Trophoblast cell (in vitro differentiated cells and primary cell): ENCODE data around the gene TENM3.
A peak's percentile ranks its signal among the peaks of the same experiment; 100 is the strongest.

Experiments used
- DNase-seq, 2 donors: peaks; one replicate each; pipeline ENCODE4 v3.0.0-alpha.2; 2016
- H2AFZ ChIP-seq: 2 replicates; pipeline ENCODE4 v1.6.1; 2013; ENCODE audit warnings: low read length, moderate library complexity, mild to moderate bottlenecking; ENCODE audit not compliant: insufficient read depth, poor library complexity
- H2AK5ac ChIP-seq: 2 replicates; pipeline ENCODE4 v1.6.1; 2013; ENCODE audit warnings: mild to moderate bottlenecking, low read length
- H2BK120ac ChIP-seq: 2 replicates; pipeline ENCODE4 v1.6.1; 2013; ENCODE audit warnings: low read length, mild to moderate bottlenecking, moderate library complexity; ENCODE audit not compliant: insufficient read depth, poor library complexity
- H2BK12ac ChIP-seq: 2 replicates; pipeline ENCODE4 v1.6.1; 2013; ENCODE audit warnings: mild to moderate bottlenecking, low read length, moderate library complexity
- H2BK5ac ChIP-seq: 2 replicates; pipeline ENCODE4 v1.6.1; 2013; ENCODE audit warnings: low read length, low read depth, moderate library complexity, mild to moderate bottlenecking; ENCODE audit not compliant: poor library complexity
- H3K14ac ChIP-seq: 2 replicates; pipeline ENCODE4 v1.6.1; 2013; ENCODE audit warnings: mild to moderate bottlenecking, low read length
- H3K18ac ChIP-seq: 2 replicates; pipeline ENCODE4 v1.6.1; 2013; ENCODE audit warnings: mild to moderate bottlenecking, low read length
- H3K23ac ChIP-seq: 2 replicates; pipeline ENCODE4 v1.6.1; 2013; ENCODE audit warnings: low read length
- H3K27ac ChIP-seq: 2 replicates; pipeline ENCODE4 v1.5.1; 2013; ENCODE audit warnings: low read depth, mild to moderate bottlenecking, inconsistent platforms, low read length, moderate library complexity
- H3K27me3 ChIP-seq: 2 replicates; pipeline ENCODE4 v1.6.1; 2013; ENCODE audit warnings: inconsistent platforms, mild to moderate bottlenecking, low read length, moderate library complexity; ENCODE audit not compliant: insufficient read depth
- H3K36me3 ChIP-seq, 2 experiments: 1 replicate in 1 of 2; 2 replicates in 1 of 2; pipeline ENCODE4 v1.6.1; 2013; ENCODE audit warnings: low read length in 2 of 2, mild to moderate bottlenecking in 2 of 2, moderate library complexity in 1 of 2; ENCODE audit not compliant: insufficient read depth in 2 of 2, control insufficient read depth in 1 of 2
- H3K4ac ChIP-seq: 2 replicates; pipeline ENCODE4 v1.6.1; 2013; ENCODE audit warnings: low read depth, mild to moderate bottlenecking, low read length, moderate library complexity
- H3K4me1 ChIP-seq, 2 experiments: 1 replicate in 1 of 2; 2 replicates in 1 of 2; pipeline ENCODE4 v1.6.1; 2013; ENCODE audit warnings: low read length in 2 of 2, mild to moderate bottlenecking in 2 of 2, moderate library complexity in 1 of 2; ENCODE audit not compliant: insufficient read depth in 2 of 2, control insufficient read depth in 1 of 2
- H3K4me2 ChIP-seq: 2 replicates; pipeline ENCODE4 v1.6.1; 2013; ENCODE audit warnings: inconsistent platforms, mild to moderate bottlenecking, low read length, moderate library complexity
- H3K4me3 ChIP-seq: 2 replicates; pipeline ENCODE4 v1.5.1; 2013; ENCODE audit warnings: mild to moderate bottlenecking, low read depth, low read length, inconsistent platforms
- H3K79me1 ChIP-seq: one replicate; pipeline ENCODE4 v1.6.1; 2013; ENCODE audit warnings: low read length
- H3K79me2 ChIP-seq: 2 replicates; pipeline ENCODE4 v1.6.1; 2013; ENCODE audit warnings: low read length, mild to moderate bottlenecking; ENCODE audit not compliant: control insufficient read depth, insufficient read depth, poor library complexity
- H3K9ac ChIP-seq: 2 replicates; pipeline ENCODE4 v1.6.1; 2013; ENCODE audit warnings: mild to moderate bottlenecking, low read length
- H3K9me3 ChIP-seq: 2 replicates; pipeline ENCODE4 v1.6.1; 2013; ENCODE audit warnings: low read depth, mild to moderate bottlenecking, control low read depth, inconsistent platforms, low read length; ENCODE audit not compliant: insufficient read depth
- H4K12ac ChIP-seq: 2 replicates; pipeline ENCODE4 v1.6.1; 2013; ENCODE audit warnings: low read depth, mild to moderate bottlenecking, low read length, moderate library complexity
- H4K8ac ChIP-seq: 2 replicates; pipeline ENCODE4 v1.6.1; 2013; ENCODE audit warnings: low read depth, mild to moderate bottlenecking, low read length, moderate library complexity
- H4K91ac ChIP-seq: one replicate; pipeline ENCODE4 v1.6.1; 2013; ENCODE audit warnings: low read depth, mild to moderate bottlenecking, low read length, moderate library complexity
- WGBS: extraction: QIAGEN DNeasy Blood & Tissue Kit; methylation state at CpG from one replicate; pipeline ENCODE4 v1.1.7; 2013; ENCODE audit warnings: missing lambda C conversion rate; ENCODE audit not compliant: insufficient read length, insufficient coverage; ENCODE audit errors: extremely low coverage; 5-methylcytosine and 5-hydroxymethylcytosine counted together

TENM3 gene

DNA sequence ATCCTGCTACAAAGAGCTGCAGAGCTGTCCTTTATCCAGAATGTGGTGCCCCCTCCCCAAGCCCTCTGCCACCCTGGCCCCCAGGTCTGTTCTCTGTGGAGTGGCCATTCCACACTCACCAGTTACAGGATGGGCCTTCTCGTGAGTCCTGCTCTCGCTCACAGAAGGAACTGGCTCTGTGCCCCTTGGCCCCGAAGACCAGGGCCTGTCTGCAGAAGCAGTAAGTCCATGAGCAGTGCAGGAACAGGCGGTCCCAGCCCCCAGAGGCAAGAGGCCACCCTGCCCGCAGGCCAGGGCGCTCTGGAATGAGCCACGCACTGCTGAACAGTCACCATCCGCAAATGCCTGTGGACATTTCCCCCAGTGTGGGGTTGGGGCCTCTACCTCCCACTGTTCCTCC lies 581.8 kb downstream of the TENM3 start:
- no peak overlapping the region for H3K14ac ChIP-seq
- no peak overlapping the region for H3K9ac ChIP-seq
- no peaks in the 10 kb centered on the region for H3K4me1 ChIP-seq
- H2BK12ac ChIP-seq = no peak overlapping the region
- peak; percentile 28 to 33 for DNase-seq
- no peak overlapping the region for H2AFZ ChIP-seq
- no peak overlapping the region for H4K91ac ChIP-seq
- no peak overlapping the region for H3K4me3 ChIP-seq
- H3K9me3 ChIP-seq = no peaks in the 10 kb centered on the region
- no peaks in the 10 kb centered on the region for H3K79me2 ChIP-seq
- no peak overlapping the region for H3K27ac ChIP-seq
- H4K12ac ChIP-seq = no peak overlapping the region
- no peak overlapping the region for H3K18ac ChIP-seq
- H3K4ac ChIP-seq = no peak overlapping the region
- H3K23ac ChIP-seq = no peak overlapping the region
- H2BK120ac ChIP-seq = no peak overlapping the region
- no peaks in the 10 kb centered on the region for H3K79me1 ChIP-seq
- no peak overlapping the region for H4K8ac ChIP-seq
- WGBS = no CpG with 5 or more reads among the region's 8 CpGs
- H3K4me2 ChIP-seq = no peak overlapping the region
- no peak overlapping the region for H2BK5ac ChIP-seq
- H2AK5ac ChIP-seq = no peak overlapping the region
- no peaks in the 10 kb centered on the region for H3K36me3 ChIP-seq
- H3K27me3 ChIP-seq = no peaks in the 10 kb centered on the region

DNA sequence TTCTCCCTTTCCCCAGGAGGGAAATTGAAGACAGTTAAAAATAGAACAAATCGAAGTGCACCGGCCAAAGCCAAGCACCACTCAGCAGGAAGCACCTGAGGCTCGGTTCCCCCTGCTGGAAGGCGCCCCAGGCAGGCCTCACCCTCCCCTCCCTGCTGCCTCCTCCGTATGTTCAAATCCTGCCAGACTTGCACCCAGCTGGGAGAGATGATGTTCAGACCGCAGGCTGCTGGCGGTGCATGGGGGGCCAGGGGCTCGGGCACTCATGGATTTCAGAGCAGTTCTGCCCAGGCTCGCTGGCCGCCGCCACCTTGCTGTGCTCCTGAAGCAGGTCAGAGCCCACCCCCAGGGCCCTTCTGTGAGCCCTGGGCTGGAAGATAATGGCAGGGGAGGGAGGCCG lies 582.6 kb downstream of the TENM3 start:
- no peaks in the 10 kb centered on the region for H3K9me3 ChIP-seq
- no peak overlapping the region for H3K4ac ChIP-seq
- H3K4me1 ChIP-seq = no peaks in the 10 kb centered on the region
- no peak overlapping the region for H3K18ac ChIP-seq
- H3K79me2 ChIP-seq = no peaks in the 10 kb centered on the region
- no peak overlapping the region for H3K4me3 ChIP-seq
- H3K4me2 ChIP-seq = no peak overlapping the region
- H4K8ac ChIP-seq = no peak overlapping the region
- no peak overlapping the region for H3K23ac ChIP-seq
- no peaks in the 10 kb centered on the region for H3K79me1 ChIP-seq
- no peak overlapping the region for H2AFZ ChIP-seq
- H3K27ac ChIP-seq = no peak overlapping the region
- H3K36me3 ChIP-seq = no peaks in the 10 kb centered on the region
- H2AK5ac ChIP-seq = no peak overlapping the region
- no peak overlapping the region for H3K9ac ChIP-seq
- H2BK12ac ChIP-seq = no peak overlapping the region
- H2BK5ac ChIP-seq = no peak overlapping the region
- H3K14ac ChIP-seq = no peak overlapping the region
- DNase-seq = no peak
- no peaks in the 10 kb centered on the region for H3K27me3 ChIP-seq
- H4K91ac ChIP-seq = no peak overlapping the region
- no peak overlapping the region for H2BK120ac ChIP-seq
- H4K12ac ChIP-seq = no peak overlapping the region
- no CpG with 5 or more reads among the region's 12 CpGs for WGBS

DNA sequence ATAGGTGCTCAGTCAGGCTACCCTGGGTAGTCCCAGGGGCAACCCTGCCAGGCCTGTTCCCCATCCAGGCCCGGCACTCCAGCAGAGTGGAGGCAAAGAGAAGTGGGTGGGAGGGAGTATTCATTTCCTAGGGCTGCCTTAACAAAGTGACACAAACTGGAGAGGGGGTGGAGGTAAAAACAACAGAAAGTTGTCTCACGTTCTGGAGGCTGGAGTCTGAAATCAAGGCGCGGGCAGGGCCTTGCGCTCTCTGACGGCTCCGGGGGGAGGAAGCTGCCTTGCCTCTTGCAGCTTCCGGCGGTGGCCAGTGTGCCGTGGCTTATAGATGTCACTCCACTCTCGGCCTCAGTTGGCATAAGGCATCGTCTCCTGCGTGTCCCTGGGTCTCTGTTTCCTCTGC lies 583.2 kb downstream of the TENM3 start:
- Histone ChIP-seq H3K4ac (no peak overlapping the region), H3K18ac (no peak overlapping the region), H3K14ac (no peak overlapping the region), H3K4me2 (no peak overlapping the region), H2BK12ac (no peak overlapping the region), H3K4me1 (no peaks in the 10 kb centered on the region), H3K27me3 (no peaks in the 10 kb centered on the region), H3K9me3 (no peaks in the 10 kb centered on the region), H2BK120ac (no peak overlapping the region), H3K36me3 (no peaks in the 10 kb centered on the region), H2BK5ac (no peak overlapping the region), H2AK5ac (no peak overlapping the region), H3K9ac (no peak overlapping the region), H4K8ac (no peak overlapping the region), H3K79me2 (no peaks in the 10 kb centered on the region), H3K27ac (no peak overlapping the region), H4K12ac (no peak overlapping the region), H4K91ac (no peak overlapping the region), H2AFZ (no peak overlapping the region), H3K23ac (no peak overlapping the region), H3K4me3 (no peak overlapping the region), H3K79me1 (no peaks in the 10 kb centered on the region)
- WGBS = no CpG with 5 or more reads among the region's 13 CpGs
- DNase-seq = no peak

DNA sequence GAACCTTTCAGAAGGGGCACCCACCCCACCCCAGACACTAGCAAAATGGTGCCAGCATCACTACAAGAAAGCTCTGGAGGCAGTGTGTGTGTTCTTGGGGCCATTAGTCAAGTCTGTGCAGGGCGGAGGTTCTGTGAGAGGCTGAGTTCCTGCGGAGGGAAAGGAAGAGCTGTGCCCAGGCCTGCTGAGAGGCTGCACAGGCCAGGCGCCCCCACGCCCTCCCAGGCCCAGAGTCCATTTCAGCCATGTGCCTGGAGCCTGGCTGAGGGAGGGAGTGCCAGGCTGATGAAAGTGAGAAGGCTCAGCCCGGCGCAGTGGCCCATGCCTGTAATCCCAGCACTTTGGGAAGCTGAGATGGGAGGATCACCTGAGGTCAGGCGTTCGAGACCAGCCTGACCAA lies 584.0 kb downstream of the TENM3 start:
- H3K18ac ChIP-seq = no peak overlapping the region
- H4K12ac ChIP-seq = no peak overlapping the region
- no peak overlapping the region for H3K4me3 ChIP-seq
- H2BK12ac ChIP-seq = no peak overlapping the region
- no peak overlapping the region for H3K14ac ChIP-seq
- no peak overlapping the region for H3K27ac ChIP-seq
- no peaks in the 10 kb centered on the region for H3K9me3 ChIP-seq
- no peak for DNase-seq
- no peaks in the 10 kb centered on the region for H3K27me3 ChIP-seq
- H2BK5ac ChIP-seq = no peak overlapping the region
- H3K36me3 ChIP-seq = no peaks in the 10 kb centered on the region
- H3K4ac ChIP-seq = no peak overlapping the region
- H2AFZ ChIP-seq = no peak overlapping the region
- no peak overlapping the region for H4K91ac ChIP-seq
- no peaks in the 10 kb centered on the region for H3K79me2 ChIP-seq
- no CpG with 5 or more reads among the region's 8 CpGs for WGBS
- no peak overlapping the region for H3K23ac ChIP-seq
- no peak overlapping the region for H2AK5ac ChIP-seq
- no peaks in the 10 kb centered on the region for H3K79me1 ChIP-seq
- no peak overlapping the region for H4K8ac ChIP-seq
- H3K4me1 ChIP-seq = no peaks in the 10 kb centered on the region
- no peak overlapping the region for H2BK120ac ChIP-seq
- H3K9ac ChIP-seq = no peak overlapping the region
- no peak overlapping the region for H3K4me2 ChIP-seq
